HUES48 (cell line): ENCODE measurements around the gene LRG1.

Experiments
- H3K27ac ChIP-seq: one replicate; pipeline ENCODE4 v1.7.0; 2013; ENCODE audit warnings: low read depth, low read length, inconsistent platforms
- H3K27me3 ChIP-seq: 2 replicates; pipeline ENCODE4 v1.6.1; 2013; ENCODE audit warnings: mild to moderate bottlenecking, low read length; ENCODE audit not compliant: control insufficient read depth, insufficient read depth
- H3K36me3 ChIP-seq: 2 replicates; pipeline ENCODE4 v1.6.1; 2013; ENCODE audit warnings: low read length; ENCODE audit not compliant: control insufficient read depth, insufficient read depth
- H3K4me1 ChIP-seq: 2 replicates; pipeline ENCODE4 v1.6.1; 2013; ENCODE audit warnings: mild to moderate bottlenecking, low read length; ENCODE audit not compliant: control insufficient read depth, insufficient read depth
- H3K4me3 ChIP-seq: 2 replicates; pipeline ENCODE4 v1.5.1; 2013; ENCODE audit warnings: mild to moderate bottlenecking, low read depth, low read length
- H3K9ac ChIP-seq: 2 replicates; pipeline ENCODE4 v1.6.1; 2013; ENCODE audit warnings: mild to moderate bottlenecking, low read depth, low read length, moderate library complexity
- H3K9me3 ChIP-seq: 2 replicates; pipeline ENCODE4 v1.6.1; 2013; ENCODE audit warnings: low read length; ENCODE audit not compliant: control insufficient read depth, insufficient read depth

The LRG1 gene

GRCh38 chr19:4504297-4504701 lies 35.5 kb downstream of the LRG1 start:
- no peak overlapping the region for H3K27ac ChIP-seq
- H3K4me1 ChIP-seq, result no peaks in the 10 kb centered on the region
- peaks cover 46% of the 10 kb centered on the region for H3K36me3 ChIP-seq

GRCh38 chr19:4503825-4504170 lies 36.0 kb downstream of the LRG1 start:
- no peak overlapping the region for H3K27ac ChIP-seq
- no peaks in the 10 kb centered on the region for H3K4me1 ChIP-seq
- peaks cover 5% of the 10 kb centered on the region; the same call in 1 of the 2 replicates for H3K27me3 ChIP-seq
- H3K36me3 ChIP-seq, result peaks cover 48% of the 10 kb centered on the region
- no peaks in the 10 kb centered on the region for H3K9me3 ChIP-seq
- no peak overlapping the region for H3K4me3 ChIP-seq
- H3K9ac ChIP-seq, result no peak overlapping the region

More at GRCh38 chr19:4504297-4504701, 35.5 kb downstream of the LRG1 start:
- no peak overlapping the region for H3K9ac ChIP-seq
- H3K27me3 ChIP-seq, result peaks cover 5% of the 10 kb centered on the region; the same call in 1 of the 2 replicates
- no peaks in the 10 kb centered on the region for H3K9me3 ChIP-seq
- H3K4me3 ChIP-seq, result no peak overlapping the region

GRCh38 chr19:4503132-4503824 lies 36.6 kb downstream of the LRG1 start:
- Histone ChIP-seq H3K36me3 (peaks cover 53% of the 10 kb centered on the region), H3K9me3 (no peaks in the 10 kb centered on the region), H3K27me3 (peaks cover 5% of the 10 kb centered on the region; the same call in 1 of the 2 replicates), H3K9ac (no peak overlapping the region), H3K4me3 (no peak overlapping the region), H3K4me1 (no peaks in the 10 kb centered on the region), H3K27ac (no peak overlapping the region)

DNA sequence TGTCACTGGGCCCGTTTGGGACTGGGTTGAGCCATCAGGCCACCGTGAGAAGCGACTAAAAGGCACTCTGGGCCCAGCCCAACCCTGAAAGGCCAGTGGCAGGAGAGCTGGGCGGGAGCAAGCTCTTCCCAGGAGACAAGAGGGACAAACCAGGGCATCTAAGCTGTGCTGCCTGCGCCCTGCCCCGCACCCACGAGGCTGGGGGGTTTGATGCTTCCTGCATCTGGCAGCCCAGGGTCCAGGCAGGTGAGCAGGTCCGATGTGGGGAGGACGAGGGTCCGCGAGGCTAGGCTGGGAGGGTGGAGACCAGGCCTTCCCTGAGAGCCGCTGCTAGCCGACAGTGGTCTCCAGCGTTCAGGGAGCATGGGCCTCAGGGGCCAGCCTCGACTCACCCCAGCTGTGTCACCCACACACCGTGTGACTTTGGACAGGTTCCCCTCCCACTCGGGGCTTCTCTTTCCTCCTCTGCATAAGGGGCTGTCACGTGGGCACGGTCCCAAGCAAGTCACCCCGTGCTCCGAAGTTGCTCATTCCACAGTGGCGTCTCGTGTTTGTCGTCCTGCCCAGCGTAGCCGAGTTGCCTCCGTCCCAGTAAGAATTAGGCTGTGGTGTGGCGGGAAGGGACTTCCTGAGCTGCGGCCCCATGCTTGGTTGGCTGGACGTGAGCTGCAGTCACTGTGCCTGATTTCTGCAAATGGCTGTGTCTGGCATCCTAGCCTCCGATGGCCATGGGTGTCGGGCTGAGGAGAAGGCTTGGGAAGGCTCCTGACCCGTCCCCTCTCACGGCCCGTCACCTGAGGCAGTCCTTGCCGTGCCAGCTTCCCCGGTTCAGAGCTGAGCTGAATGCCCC lies 37.3 kb downstream of the LRG1 start:
- Histone ChIP-seq H3K9me3 (no peaks in the 10 kb centered on the region), H3K4me3 (no peak overlapping the region), H3K27me3 (no peaks in the 10 kb centered on the region), H3K36me3 (peaks cover 61% of the 10 kb centered on the region), H3K9ac (no peak overlapping the region), H3K27ac (no peak overlapping the region), H3K4me1 (no peaks in the 10 kb centered on the region)

DNA sequence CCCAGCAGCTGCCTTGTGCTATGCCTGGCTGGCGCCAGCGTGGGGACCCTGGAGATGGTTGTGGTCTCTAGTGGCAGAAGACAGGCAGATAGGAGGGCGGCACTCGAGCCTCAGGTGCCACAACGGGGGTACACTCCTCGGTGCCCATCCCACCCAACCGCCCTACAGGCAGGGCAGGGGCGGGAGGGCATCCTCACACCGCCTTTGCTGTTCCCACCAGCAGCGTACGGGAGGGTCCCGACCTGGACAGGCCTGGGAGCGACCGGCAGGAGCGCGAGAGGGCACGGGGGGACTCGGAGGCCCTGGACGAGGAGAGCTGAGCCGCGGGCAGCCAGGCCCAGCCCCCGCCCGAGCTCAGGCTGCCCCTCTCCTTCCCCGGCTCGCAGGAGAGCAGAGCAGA lies 38.1 kb downstream of the LRG1 start:
- Histone ChIP-seq H3K36me3 (peaks cover 64% of the 10 kb centered on the region), H3K9me3 (no peaks in the 10 kb centered on the region), H3K27ac (no peak overlapping the region), H3K4me1 (no peaks in the 10 kb centered on the region), H3K27me3 (no peaks in the 10 kb centered on the region), H3K9ac (no peak overlapping the region), H3K4me3 (no peak overlapping the region)

GRCh38 chr19:4500841-4501591 lies 38.8 kb downstream of the LRG1 start:
- Histone ChIP-seq H3K27me3 (no peaks in the 10 kb centered on the region), H3K9ac (no peak overlapping the region), H3K4me1 (no peaks in the 10 kb centered on the region), H3K36me3 (peaks cover 69% of the 10 kb centered on the region), H3K9me3 (no peaks in the 10 kb centered on the region), H3K4me3 (no peak overlapping the region), H3K27ac (no peak overlapping the region)

GRCh38 chr19:4499855-4500254 lies 40.0 kb downstream of the LRG1 start:
- H3K36me3 ChIP-seq, result peaks cover 68% of the 10 kb centered on the region
- no peak overlapping the region for H3K9ac ChIP-seq
- H3K27me3 ChIP-seq, result no peaks in the 10 kb centered on the region
- no peak overlapping the region for H3K4me3 ChIP-seq
- H3K9me3 ChIP-seq, result no peaks in the 10 kb centered on the region
- no peaks in the 10 kb centered on the region for H3K4me1 ChIP-seq
- H3K27ac ChIP-seq, result no peak overlapping the region

DNA sequence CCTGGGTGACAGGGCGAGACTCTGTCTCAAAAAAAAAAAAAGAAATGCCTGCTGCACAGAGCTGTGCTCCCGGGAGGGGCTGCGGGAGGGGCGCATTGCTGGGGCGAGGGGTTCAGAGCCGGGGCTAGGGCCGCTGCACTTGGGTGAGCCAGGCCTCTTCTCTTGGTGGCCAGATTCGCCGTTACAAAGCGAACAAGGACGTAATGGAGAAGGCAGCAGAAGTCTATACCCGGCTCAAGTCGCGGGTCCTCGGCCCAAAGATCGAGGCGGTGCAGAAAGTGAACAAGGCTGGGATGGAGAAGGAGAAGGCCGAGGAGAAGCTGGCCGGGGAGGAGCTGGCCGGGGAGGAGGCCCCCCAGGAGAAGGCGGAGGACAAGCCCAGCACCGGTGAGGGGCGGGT lies 40.5 kb downstream of the LRG1 start:
- Histone ChIP-seq H3K9ac (no peak overlapping the region), H3K4me1 (no peaks in the 10 kb centered on the region), H3K9me3 (no peaks in the 10 kb centered on the region), H3K4me3 (no peak overlapping the region), H3K36me3 (peaks cover 68% of the 10 kb centered on the region), H3K27ac (no peak overlapping the region), H3K27me3 (no peaks in the 10 kb centered on the region)

GRCh38 chr19:4498694-4499093 lies 41.1 kb downstream of the LRG1 start:
- H3K27ac ChIP-seq, result no peak overlapping the region
- H3K36me3 ChIP-seq, result peaks cover 75% of the 10 kb centered on the region
- H3K27me3 ChIP-seq, result no peaks in the 10 kb centered on the region
- no peak overlapping the region for H3K9ac ChIP-seq
- H3K4me1 ChIP-seq, result no peaks in the 10 kb centered on the region
- H3K4me3 ChIP-seq, result no peak overlapping the region
- H3K9me3 ChIP-seq, result no peaks in the 10 kb centered on the region

DNA sequence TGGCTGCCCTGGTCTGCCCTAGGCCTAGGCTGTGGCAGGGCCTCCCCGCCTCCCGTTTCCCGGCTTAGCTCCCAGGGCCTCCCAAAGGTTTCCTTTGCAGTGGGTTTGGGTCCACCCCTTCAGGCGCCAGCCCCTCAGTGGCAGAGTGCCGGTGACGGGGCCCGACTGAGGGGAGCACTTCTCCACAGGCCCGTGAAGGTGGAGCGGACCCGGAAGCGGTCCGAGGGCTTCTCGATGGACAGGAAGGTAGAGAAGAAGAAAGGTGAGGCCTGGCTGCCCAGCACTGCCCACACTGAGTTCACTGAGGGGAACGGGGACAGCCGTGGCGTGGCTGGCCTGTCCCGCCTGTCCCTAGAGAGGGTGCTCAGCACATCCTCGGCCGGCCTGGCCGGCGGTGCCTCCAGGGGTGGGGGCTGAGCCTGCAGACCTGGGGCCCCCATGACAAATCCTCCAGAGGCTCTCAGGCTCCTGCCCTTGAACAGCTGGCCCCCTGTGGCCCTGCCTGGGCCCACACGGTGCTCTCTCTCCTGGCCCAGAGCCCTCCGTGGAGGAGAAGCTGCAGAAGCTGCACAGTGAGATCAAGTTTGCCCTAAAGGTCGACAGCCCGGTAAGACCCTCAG lies 42.0 kb downstream of the LRG1 start:
- Histone ChIP-seq H3K4me1 (no peaks in the 10 kb centered on the region), H3K27me3 (no peaks in the 10 kb centered on the region), H3K36me3 (peaks cover 76% of the 10 kb centered on the region), H3K9ac (no peak overlapping the region), H3K4me3 (no peak overlapping the region), H3K27ac (no peak overlapping the region), H3K9me3 (no peaks in the 10 kb centered on the region)
